ACC112 (cell line): ENCODE results near the gene CELA3B.

Source experiments
- H2AFZ ChIP-seq: fragments of 200-600 bp; sonication (generic); one replicate; pipeline ENCODE4 v1.6.0; 2017; ENCODE audit warnings: antibody characterized with exemption, low read length; ENCODE audit not compliant: unreplicated experiment
- H3K27ac ChIP-seq: fragments of 200-600 bp; sonication (generic); 2 replicates; pipeline ENCODE4 v1.5.1; 2014; ENCODE audit warnings: low read depth, mild to moderate bottlenecking, antibody characterized with exemption, low read length, moderate library complexity
- H3K27me3 ChIP-seq: fragments of 200-600 bp; sonication (generic); 2 replicates; pipeline ENCODE4 v1.6.1; 2014; ENCODE audit warnings: mild to moderate bottlenecking, antibody characterized with exemption, low read length, moderate library complexity, mixed read lengths; ENCODE audit not compliant: insufficient read depth
- H3K36me3 ChIP-seq: fragments of 200-600 bp; sonication (generic); 2 replicates; pipeline ENCODE4 v1.6.1; 2016; ENCODE audit warnings: mild to moderate bottlenecking, antibody characterized with exemption, low read length, moderate library complexity, mixed read lengths; ENCODE audit not compliant: insufficient read depth
- H3K4me1 ChIP-seq: fragments of 200-600 bp; sonication (generic); one replicate; pipeline ENCODE4 v1.6.1; 2016; ENCODE audit warnings: low read length, mixed read lengths; ENCODE audit not compliant: insufficient read depth, unreplicated experiment, control insufficient read depth
- H3K4me3 ChIP-seq: fragments of 200-600 bp; sonication (generic); 2 replicates; pipeline ENCODE4 v1.5.1; 2014; ENCODE audit warnings: mild to moderate bottlenecking, low read depth, low read length
- H3K79me2 ChIP-seq: fragments of 200-600 bp; sonication (generic); one replicate; pipeline ENCODE4 v1.6.0; 2016; ENCODE audit warnings: low read length; ENCODE audit not compliant: control insufficient read depth, unreplicated experiment, insufficient read depth

CELA3B gene

GRCh38 chr1:21946836-21947587 is 29.8 kb upstream of the CELA3B start:
- no peak overlapping the region for H2AFZ ChIP-seq
- H3K27me3 ChIP-seq = no peaks in the 10 kb centered on the region
- H3K4me1 ChIP-seq = no peaks in the 10 kb centered on the region
- no peak overlapping the region for H3K27ac ChIP-seq
- H3K36me3 ChIP-seq = no peaks in the 10 kb centered on the region
- H3K4me3 ChIP-seq = no peak overlapping the region
- H3K79me2 ChIP-seq = no peaks in the 10 kb centered on the region

- Histone ChIP-seq H3K79me2 (no peaks in the 10 kb centered on the region), H3K36me3 (no peaks in the 10 kb centered on the region), H2AFZ (no peak overlapping the region), H3K27me3 (no peaks in the 10 kb centered on the region), H3K4me1 (peaks cover 4% of the 10 kb centered on the region), H3K4me3 (no peak overlapping the region), H3K27ac (no peak overlapping the region)
These were observed 26.1 kb upstream of the CELA3B start for GRCh38 chr1:21950734-21951133.

GRCh38 chr1:21951226-21951870 is 25.5 kb upstream of the CELA3B start:
- Histone ChIP-seq H3K27me3 (no peaks in the 10 kb centered on the region), H3K79me2 (no peaks in the 10 kb centered on the region), H3K27ac (no peak overlapping the region), H3K4me1 (peaks cover 10% of the 10 kb centered on the region), H3K4me3 (no peak overlapping the region), H3K36me3 (no peaks in the 10 kb centered on the region), H2AFZ (no peak overlapping the region)

- Histone ChIP-seq H2AFZ (no peak overlapping the region), H3K27me3 (no peaks in the 10 kb centered on the region), H3K36me3 (no peaks in the 10 kb centered on the region), H3K27ac (no peak overlapping the region), H3K4me3 (no peak overlapping the region), H3K79me2 (no peaks in the 10 kb centered on the region), H3K4me1 (peaks cover 22% of the 10 kb centered on the region)
These were observed 23.9 kb upstream of the CELA3B start for GRCh38 chr1:21952786-21953520.

GRCh38 chr1:21955058-21955457 is 21.8 kb upstream of the CELA3B start:
- no peak overlapping the region for H3K4me3 ChIP-seq
- no peak overlapping the region for H3K27ac ChIP-seq
- no peaks in the 10 kb centered on the region for H3K36me3 ChIP-seq
- no peaks in the 10 kb centered on the region for H3K79me2 ChIP-seq
- no peak overlapping the region for H2AFZ ChIP-seq
- peaks cover 31% of the 10 kb centered on the region for H3K4me1 ChIP-seq
- H3K27me3 ChIP-seq = no peaks in the 10 kb centered on the region

- H3K36me3 ChIP-seq = no peaks in the 10 kb centered on the region
- H2AFZ ChIP-seq = no peak overlapping the region
- H3K27ac ChIP-seq = no peak overlapping the region
- H3K79me2 ChIP-seq = no peaks in the 10 kb centered on the region
- H3K4me1 ChIP-seq = peaks cover 31% of the 10 kb centered on the region
- no peaks in the 10 kb centered on the region for H3K27me3 ChIP-seq
- H3K4me3 ChIP-seq = no peak overlapping the region
These were observed 21.1 kb upstream of the CELA3B start for GRCh38 chr1:21955501-21956281.

GRCh38 chr1:21956720-21957552 is 19.9 kb upstream of the CELA3B start:
- H3K4me1 ChIP-seq = peaks cover 31% of the 10 kb centered on the region
- H3K36me3 ChIP-seq = no peaks in the 10 kb centered on the region
- H3K27me3 ChIP-seq = no peaks in the 10 kb centered on the region
- no peaks in the 10 kb centered on the region for H3K79me2 ChIP-seq
- H3K4me3 ChIP-seq = no peak overlapping the region
- H3K27ac ChIP-seq = no peak overlapping the region
- H2AFZ ChIP-seq = no peak overlapping the region

- Histone ChIP-seq H3K4me3 (no peak overlapping the region), H3K4me1 (peaks cover 27% of the 10 kb centered on the region), H3K27me3 (no peaks in the 10 kb centered on the region), H2AFZ (no peak overlapping the region), H3K36me3 (no peaks in the 10 kb centered on the region), H3K79me2 (no peaks in the 10 kb centered on the region), H3K27ac (no peak overlapping the region)
These were observed 15.5 kb upstream of the CELA3B start for GRCh38 chr1:21961337-21961736.

- Histone ChIP-seq H3K27me3 (no peaks in the 10 kb centered on the region), H3K4me3 (no peak overlapping the region), H3K4me1 (peaks cover 26% of the 10 kb centered on the region), H2AFZ (no peak overlapping the region), H3K79me2 (no peaks in the 10 kb centered on the region), H3K36me3 (no peaks in the 10 kb centered on the region), H3K27ac (no peak overlapping the region)
These were observed 15.0 kb upstream of the CELA3B start for GRCh38 chr1:21961799-21962198.
